Stimulated activated CD4-positive, alpha-beta T cell treated with anti-CD3 and anti-CD28 coated beads, Interleukin-1b, Interleukin-23, amount 100 ng/mL, for 24 hours (primary cell): ENCODE measurements around the gene SPIRE1.
"Not testable (repeated sequence)": the region's sequence is repeated elsewhere in the genome, so short reads cannot be mapped to it uniquely, and the experiment has no call there.

ENCODE experiments used
- DNase-seq, 4 experiments: peaks; one replicate each; pipeline ENCODE4 v3.0.0-alpha.2; 2020; ENCODE audit warnings: low read depth in 4 of 4, low spot score in 1 of 4

Gene SPIRE1

DNA sequence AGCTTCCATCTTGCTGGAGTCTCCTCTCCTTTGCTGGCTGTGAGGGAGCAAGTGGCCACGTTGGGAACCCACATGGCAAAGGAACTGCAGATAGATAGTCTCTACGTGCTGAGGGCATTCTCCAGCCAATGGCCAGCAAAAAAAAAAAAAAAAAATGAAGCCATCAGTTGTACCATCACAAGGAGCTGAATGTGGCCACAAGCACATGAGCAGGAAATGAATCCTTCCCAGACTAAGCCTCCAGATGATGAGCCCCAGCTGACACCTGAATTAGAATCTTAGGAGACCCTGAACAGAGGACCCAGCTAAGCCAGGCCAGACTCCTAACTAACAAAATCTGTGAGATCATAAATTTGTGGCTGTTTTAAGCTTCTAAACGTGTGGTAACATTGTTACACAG is 57.9 kb downstream of the SPIRE1 start:
- no peak for DNase-seq

DNA sequence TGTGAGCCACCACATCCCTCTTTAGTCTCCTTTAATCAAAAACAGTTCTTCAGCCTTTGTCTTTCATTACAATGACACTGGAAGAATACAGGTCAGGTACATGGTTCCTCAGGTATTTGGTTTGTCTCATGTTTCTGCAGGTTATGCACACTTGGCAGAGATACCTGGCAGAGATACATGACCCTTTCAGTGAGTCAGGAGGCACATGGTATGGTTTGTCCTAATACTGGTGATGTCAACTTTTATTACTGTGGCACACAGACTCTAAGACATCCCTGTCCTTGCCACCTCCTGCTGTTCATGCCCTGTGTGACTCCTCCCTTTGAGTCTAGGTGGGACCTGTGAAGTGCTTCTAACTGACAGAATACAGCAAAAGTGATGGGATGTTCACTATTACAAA is 58.4 kb downstream of the SPIRE1 start:
- no peak for DNase-seq

DNA sequence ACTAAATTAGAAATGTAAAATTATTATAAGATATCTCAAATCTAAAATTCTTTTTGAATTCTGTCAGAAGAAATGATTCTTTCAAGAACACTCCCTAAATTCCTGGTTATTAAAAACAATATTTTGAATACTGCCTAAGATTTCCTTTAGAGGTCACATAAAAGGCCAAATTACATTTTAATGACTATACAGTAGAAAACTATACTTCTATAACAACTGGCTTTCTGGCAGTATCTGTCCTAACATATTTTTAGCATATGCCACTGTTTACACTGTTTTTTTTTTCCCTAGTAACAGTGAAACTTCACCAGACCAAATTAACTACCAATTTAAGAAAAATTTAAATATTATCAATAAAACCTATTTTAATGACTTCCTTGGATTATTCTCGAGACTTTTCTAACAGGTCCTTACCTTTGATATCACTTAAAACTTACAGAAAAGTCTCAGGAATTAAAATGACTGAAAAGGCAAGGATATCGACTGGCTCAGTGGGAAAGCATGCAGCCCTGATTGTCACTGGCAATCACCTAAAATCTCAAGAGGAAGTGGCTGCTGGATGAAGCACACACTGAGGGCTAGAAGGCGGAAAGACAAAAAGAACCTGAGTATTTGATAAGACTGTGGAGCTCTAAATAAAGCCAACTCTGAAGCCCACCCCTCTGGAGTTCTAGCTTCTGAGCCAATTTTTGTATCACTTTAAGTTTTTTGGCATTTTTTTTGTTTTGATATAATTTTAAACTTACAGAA is 59.6 kb downstream of the SPIRE1 start:
- no peak for DNase-seq

DNA sequence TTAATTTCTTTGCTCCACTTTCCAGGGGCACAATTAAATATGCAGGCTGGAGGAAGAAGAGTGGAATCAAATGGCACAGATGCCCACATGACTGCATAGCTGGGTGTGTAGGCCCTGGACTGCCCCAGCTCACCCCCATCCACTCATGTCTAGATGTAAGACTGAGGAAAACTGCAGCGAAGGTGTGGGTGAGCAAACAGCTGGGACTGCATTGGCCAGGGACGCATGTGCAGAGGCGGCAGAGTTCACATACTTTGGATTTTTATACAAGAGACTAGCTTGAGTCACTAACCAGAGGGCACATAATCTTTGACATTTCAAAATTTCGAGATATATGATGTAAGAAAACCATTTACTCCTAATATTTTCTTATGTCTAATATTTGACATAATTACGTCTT is 60.1 kb downstream of the SPIRE1 start:
- DNase-seq: no peak

DNA sequence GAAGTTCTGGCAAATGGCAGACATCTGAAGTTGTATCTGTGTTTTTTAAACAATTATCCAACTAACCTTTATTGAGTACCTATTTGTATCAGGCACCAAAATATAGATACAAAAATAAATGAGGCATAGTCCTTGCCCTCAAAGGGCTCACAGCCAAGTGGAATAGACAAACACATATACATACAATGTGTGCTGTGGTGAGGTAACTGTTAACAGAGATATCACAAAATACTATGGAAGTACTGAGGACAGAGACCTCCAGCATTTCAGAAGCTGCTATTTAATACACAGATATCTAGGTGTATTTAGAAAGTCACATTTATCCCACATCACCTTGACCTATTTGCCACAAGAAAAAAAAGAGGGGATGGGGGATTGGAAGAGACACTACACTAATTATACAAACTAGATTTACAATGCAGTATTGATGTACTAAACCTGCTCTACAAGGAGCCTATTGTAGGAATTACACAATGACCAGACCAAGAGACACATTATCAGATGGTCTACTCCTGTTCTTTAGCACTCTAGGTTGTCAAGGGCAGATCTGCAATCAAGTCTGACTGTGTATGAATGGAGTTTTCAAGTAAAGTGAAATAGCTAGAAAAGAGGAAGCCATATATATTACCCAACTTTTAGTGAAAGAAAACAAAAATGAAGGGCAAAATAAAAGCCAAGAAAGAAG is 62.2 kb downstream of the SPIRE1 start:
- DNase-seq: no peak

DNA sequence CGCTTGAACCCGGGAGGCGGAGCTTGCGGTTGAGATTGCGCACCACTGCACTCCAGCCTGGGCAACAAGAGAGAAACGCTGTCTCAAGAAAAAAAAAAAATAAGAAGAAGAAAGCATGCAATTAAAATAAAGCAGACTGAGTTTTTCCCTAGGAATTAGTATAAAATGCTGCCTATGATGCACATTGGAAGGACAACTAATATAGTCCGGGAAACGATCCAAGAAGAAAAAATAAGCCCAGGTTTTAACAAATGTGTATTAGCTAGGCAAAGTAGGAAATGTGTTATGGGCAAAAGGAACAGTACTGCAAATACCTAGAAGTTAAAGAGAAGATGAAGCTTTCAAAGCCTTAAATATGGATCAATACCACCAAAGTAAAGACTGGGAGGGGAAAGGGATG is 64.0 kb downstream of the SPIRE1 start:
- DNase-seq: no peak

DNA sequence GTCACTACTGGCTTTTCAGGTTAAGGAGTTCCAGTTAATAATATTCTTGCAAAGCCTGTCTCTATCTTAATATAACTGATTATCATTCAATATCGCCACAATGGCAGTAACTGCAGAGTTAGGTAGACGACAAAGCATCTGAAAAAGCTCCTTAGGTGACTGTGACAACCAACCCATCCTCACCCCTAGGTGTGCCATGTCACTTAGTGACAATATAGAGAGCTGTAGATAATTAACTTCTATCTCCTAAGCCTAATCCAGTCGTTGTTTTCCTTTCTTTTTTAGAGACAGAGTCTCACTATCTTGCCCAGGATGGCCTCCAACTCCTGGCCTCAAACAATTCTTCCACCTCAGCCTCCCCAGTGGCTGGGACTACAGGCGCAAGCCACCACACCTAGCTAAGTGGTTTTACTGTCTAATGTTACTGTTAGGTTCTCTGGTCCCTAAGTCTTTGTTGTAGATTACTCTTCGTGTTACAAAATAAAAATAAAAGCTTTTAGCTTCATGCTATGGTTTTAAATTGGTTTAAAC is 65.2 kb downstream of the SPIRE1 start:
- no peak for DNase-seq

DNA sequence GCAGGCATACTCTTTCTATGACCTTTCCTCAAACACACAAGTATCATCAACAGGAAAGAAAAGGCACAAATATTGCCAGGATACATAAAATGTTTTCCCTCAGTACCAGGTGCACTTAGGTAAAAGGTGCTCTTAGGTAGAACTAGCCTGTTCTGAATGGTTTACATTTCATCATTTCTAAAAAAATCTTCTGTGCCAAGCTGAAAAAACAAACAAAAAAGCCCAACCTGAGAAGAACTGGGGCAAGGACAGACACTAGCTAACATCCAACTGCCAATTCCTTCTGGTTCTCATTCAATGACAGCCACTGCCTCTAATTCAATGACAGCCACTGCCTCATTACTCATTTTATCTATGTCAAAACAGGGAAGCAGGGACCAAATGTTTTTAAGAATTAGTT is 68.5 kb downstream of the SPIRE1 start:
- DNase-seq: no peak

DNA sequence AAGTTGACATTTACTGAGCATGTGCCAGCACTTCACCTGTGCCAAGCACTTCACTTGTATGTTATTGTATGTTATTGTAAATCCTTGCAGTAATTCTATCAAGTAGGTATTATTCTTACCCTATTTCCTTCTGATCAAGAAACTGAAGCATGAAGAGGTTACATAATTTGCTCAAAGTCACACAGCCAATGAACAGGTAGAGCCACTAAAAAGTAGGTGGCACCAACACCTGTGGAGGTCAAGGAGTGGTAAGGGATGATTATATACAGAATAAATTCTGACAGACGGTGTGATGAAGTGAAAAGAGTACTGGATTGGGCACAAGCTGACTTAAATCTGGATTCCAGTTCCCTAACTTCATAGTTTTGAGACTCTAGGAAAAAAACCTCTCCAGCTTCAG is 71.0 kb downstream of the SPIRE1 start:
- DNase-seq: no peak

DNA sequence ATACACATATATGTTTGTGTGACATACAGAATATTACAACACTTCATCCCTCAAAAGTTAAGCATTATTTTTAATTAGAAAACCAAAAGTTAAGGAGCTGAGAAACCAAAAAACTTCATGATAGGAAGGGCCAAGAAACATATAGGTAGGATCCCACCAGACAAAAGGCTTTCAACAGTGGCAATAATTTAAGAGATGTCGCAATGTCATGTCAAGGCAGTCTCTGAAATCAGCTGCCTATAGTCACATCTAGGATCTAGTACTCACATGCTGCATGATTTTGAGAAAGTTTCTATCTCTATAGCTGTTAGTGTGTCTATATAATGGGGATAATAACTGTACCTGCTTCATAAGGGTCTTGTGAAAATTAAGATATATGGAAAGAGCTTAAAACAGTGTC is 72.7 kb downstream of the SPIRE1 start:
- DNase-seq: no peak

DNA sequence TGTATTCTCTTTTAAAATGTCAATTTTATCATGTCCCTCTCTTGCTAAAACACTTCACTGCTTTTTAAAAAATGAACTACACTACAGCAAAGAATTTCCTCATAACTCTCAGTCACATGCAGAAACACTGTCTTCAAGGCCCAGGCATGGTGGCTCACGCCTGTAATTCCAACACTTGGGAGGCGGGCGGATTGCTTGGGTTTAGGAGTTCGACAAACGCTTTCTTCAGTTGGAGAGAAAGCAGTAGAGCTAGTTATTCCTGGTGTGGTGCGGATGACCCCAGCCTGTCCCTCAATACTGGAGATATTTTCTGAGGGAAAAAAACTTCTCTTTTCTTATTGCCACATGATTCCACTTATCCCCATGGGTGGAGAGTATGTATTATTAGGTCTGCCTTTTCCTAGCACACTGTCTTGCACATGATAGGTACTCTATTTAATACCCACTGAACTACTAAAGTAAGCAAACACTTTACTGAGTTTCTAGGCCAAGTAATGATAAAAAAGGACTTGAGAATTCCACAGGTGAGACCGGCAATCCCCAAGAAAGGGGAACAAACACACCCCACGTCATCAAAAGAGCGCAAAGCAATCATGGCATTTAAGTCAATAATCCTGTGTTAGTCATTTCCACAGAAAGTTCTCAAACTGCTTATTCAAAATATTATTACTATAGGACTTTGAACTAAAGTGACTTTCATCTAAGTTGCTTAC is 77.1 kb downstream of the SPIRE1 start:
- no peak for DNase-seq

DNA sequence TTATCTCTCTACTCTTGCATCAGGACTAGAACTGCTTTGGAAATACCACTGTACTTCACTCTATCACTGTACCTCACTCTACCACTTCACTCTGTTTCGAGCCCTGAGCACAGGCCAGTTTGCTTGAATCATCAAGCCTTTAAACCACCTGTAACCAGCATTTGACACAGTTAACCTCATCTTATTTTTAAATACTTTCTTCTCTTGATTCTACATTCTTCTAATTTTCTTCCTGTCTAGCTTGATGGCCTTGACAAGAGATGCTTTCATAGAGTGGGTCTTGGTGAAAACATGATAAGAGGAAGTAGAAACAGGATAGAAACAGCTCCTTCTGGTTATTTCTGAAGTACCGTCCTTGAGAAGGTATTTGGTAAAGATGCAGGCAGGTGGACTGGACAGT is 78.1 kb downstream of the SPIRE1 start:
- DNase-seq: no peak

DNA sequence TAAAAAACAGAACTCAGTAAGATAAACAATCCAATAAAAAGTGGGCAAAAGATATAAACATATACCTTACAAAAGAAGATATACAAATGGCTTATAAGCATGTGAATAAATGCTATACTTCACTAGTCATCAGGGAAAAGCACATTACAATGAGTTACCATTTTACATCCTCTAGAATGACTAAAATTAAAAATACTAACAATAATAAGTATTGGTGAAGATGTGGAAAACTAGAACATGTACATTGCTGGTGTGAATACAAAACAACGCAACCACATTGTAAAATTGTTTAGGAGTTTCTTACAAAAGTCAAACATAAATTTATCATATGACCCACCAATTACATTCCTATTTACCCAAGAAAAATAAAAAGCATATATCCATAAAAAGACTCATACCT is 80.1 kb downstream of the SPIRE1 start:
- DNase-seq: no peak

DNA sequence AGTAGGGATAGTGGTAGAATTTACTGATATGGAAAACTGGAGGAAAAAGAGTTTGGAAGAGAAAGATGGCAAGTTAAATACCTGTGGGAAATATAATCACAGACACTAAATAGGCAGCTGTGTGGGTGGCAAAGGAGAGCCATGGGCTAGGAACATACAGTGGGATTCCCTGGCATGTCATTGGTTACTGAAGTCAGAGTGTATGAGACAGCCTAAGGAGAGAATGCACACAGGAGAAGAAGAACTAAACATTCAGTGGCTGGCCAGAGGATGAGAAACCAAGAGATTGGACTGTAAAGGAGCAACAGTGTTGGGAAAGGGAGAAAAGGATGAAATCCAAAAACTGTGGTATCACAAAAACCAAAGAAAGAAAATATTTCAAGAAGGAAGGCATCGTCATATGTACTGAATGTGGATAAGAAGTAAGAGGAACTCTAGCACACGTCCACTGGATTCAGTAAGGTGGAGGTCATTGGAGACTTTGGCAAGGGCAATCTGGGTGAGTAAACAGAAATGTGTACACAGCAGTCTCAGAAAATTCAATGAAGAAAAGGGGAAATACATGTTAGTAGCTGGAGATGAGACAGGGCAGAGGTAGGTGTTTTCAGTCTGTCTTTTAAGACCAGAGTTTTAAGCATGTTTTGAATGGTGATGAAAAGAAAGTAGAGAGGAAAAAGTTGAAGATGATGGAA is 83.3 kb downstream of the SPIRE1 start:
- no peak for DNase-seq

DNA sequence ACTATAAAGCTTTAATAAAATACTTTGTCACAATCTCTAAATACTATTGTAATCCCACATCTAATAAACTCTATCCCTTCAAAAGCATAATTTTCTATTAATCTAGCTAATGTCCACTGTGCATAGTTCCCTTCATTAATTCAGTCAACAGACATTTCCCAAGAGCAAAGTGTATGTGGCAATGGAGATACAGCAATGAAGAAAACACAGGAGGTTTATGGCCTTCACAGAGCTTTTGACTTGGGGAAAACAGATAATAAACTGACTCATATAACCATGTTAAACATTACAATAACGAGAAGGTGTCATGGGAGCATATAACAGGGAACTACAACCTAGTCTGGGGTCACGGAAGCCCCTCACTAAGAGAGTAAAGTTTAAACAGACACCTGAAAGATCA is 86.3 kb downstream of the SPIRE1 start:
- DNase-seq: no peak

DNA sequence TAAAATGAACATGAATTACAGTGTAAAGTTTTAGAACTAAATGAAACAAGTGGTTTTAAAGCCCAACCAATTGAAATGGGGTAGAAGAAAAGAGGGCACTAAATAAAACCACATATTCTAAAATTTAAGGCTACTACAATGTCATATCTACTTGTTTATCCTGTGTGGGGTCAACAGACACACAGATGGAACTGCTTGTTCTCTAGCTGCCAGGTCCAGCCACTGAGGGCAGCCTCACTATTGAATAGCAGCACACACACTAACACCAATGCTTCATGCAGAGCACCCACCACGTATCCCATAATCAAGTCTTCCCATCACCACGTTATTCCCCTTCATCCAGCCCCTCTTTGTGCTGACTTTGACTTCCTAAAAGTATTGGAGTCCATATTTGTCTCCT is 88.1 kb downstream of the SPIRE1 start:
- DNase-seq: no peak

DNA sequence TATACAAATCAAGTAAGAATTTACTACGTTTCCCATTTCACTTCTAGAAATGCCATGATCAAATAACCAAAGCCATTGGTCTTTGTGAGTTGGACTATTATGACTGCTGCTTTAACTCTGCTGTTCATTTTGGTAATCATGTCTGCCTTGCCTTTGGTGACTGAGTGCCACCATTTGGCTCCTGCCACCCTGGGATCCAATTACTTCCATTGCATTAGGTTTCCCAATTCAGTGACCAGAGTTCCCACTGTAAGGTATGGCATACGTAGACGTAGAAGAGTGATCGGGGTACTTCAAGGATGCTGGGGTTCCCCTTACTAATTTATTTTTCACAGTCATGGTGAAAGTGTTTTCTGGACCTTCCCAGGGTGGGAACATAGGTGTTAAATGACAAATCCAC is 90.1 kb downstream of the SPIRE1 start:
- DNase-seq: no peak

DNA sequence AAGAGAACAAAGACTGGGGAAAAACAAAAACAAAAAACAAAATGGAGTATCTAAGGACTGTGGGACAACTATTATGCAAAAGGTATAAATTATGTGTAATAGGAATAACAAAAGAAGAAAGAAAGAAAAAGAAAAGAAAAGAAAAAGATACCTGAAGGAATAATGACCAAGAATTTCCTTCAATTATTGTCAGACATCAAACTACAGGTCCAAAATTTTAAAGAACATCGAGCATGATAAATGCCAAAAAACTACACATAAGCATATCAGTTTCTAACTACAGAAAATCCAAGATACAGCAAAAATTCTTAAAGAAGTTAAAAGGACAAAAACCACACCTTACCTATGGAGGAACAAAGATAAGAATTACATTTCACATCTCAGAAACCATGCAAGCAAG is 93.0 kb downstream of the SPIRE1 start:
- DNase-seq: no peak

DNA sequence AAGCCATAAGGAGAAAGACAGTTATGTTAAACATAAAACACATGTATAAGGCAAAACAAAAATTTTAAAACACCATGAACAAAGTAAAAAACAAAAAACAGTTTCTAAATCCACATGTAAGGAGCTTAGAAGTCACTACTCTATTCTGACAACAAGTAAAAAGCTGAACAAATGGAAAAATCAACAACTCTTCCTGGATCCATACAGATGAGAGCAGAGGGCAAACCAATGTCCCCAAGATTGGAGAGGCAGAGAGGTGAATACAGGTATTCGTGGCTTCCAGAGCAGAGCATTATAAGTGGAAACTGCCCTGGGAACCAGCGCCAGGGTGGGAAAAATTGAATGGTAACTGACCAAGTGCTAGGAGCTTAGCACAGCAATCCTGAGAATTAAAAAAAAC is 93.5 kb downstream of the SPIRE1 start:
- DNase-seq: no peak

DNA sequence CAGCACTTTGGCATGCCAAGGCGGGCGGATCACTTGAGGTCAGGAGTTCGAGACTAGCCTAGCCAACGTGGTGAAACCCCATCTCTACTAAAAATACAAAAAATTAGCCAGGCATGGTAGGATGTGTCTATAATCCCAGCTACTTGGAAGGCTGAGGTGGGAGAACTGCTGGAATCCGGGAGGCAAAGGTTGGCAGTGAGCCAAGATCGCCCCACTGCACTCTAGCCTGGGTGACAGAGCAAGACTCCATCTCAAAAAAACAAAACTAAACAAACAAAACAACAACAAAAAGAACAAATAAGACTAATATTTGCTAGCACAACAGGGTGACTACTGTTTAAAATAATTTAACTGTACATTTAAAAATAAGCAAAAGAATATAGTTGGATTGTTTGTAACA is 97.3 kb downstream of the SPIRE1 start:
- DNase-seq: not testable (repeated sequence)

DNA sequence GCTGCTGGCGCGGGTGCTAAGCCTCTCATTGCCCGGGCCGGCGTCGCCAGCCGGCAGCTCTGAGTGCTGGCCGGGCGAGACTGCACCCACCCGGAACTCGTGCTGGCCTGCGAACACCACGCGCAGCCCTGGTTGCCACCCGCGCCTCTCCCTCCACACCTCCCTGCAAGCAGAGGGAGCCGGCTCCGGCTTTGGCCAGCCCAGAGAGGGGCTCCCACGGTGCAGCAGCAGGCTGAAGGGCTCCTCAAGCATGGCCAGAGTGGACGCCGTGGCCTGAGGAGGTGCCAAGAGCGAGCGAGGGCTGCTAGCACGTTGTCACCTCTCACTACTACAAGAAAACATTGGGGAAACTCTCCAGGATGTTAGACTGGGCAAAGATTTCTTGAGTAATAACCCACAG is 98.6 kb downstream of the SPIRE1 start:
- DNase-seq: no peak
